Body of pancreas (tissue), 4 donors: ENCODE measurements around the gene MEP1A.

Experiments used
- POLR2A ChIP-seq, 3 donors: fragments of 450-650 bp; IDR thresholded peaks; one replicate each; pipeline ENCODE4 v1.6.1; 2016; ENCODE audit warnings: antibody characterized with exemption in 3 of 3, mild to moderate bottlenecking in 2 of 3
- TF ChIP-seq, protein P1 (sequence below), 7 experiments: fragments of 450-650 bp in 4 of 7; fragments of 200-600 bp in 3 of 7; sonication (generic) in 3 of 7; IDR thresholded peaks; one replicate each; pipeline ENCODE4 v1.5.1; 2016 to 2019; ENCODE audit warnings: antibody characterized with exemption in 7 of 7

- TF ChIP-seq, protein P1, sequence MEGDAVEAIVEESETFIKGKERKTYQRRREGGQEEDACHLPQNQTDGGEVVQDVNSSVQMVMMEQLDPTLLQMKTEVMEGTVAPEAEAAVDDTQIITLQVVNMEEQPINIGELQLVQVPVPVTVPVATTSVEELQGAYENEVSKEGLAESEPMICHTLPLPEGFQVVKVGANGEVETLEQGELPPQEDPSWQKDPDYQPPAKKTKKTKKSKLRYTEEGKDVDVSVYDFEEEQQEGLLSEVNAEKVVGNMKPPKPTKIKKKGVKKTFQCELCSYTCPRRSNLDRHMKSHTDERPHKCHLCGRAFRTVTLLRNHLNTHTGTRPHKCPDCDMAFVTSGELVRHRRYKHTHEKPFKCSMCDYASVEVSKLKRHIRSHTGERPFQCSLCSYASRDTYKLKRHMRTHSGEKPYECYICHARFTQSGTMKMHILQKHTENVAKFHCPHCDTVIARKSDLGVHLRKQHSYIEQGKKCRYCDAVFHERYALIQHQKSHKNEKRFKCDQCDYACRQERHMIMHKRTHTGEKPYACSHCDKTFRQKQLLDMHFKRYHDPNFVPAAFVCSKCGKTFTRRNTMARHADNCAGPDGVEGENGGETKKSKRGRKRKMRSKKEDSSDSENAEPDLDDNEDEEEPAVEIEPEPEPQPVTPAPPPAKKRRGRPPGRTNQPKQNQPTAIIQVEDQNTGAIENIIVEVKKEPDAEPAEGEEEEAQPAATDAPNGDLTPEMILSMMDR (IDR thresholded peaks at IDR 0.05), result no peak
- no peak for TF ChIP-seq POLR2A (IDR thresholded peaks at IDR 0.05)
These were observed 23.4 kb downstream of the MEP1A start for GRCh38 chr6:46816626-46817025.
